HG02623 (cell line): ENCODE measurements around the gene TMEM260.
"Not testable (repeated sequence)": the region's sequence is repeated elsewhere in the genome, so short reads cannot be mapped to it uniquely, and the experiment has no call there.

Experiments
- ATAC-seq: cut with Tn5 transposase; IDR thresholded peaks from one replicate; pipeline ENCODE4 v1.9.1; 2021; ENCODE audit warnings: moderate library complexity; ENCODE audit not compliant: unreplicated experiment

TMEM260 gene

DNA sequence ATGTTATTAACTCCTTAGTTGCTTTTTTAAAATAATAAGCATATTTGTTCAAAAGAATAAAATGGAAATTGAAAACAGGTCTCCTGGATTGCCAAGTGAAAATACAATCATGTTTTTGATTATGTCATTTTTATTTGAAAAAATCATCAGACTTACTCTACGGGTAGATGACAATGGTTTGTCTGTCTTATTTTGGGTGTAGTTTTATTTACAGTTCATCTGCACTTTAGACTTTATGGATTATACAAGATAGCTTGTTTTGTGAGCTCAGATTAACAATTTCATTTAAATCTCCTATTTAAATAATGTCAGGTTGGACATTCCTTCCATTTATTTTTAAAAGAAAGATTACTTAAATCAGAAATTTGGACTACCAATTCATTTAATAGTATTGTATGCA is 14.8 kb downstream of the TMEM260 start:
- no peak for ATAC-seq

DNA sequence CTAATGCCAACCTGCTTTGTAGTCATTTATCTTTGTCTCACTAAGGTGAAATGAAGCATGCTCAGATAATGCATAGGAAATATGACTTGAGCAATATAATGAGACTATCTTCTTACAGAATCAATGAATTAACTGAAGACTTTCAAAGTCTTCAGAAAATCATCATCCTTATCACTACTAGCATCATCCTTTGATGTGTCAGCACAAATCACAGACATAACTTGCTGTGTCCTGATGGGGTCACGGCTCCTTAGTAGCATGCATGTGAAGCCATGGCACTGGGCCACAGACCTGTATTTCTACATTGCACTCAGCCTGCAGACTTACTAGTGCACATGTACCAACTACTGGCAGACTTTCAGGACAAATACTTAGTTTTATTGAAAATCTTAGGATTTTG is 18.9 kb downstream of the TMEM260 start:
- ATAC-seq = no peak

DNA sequence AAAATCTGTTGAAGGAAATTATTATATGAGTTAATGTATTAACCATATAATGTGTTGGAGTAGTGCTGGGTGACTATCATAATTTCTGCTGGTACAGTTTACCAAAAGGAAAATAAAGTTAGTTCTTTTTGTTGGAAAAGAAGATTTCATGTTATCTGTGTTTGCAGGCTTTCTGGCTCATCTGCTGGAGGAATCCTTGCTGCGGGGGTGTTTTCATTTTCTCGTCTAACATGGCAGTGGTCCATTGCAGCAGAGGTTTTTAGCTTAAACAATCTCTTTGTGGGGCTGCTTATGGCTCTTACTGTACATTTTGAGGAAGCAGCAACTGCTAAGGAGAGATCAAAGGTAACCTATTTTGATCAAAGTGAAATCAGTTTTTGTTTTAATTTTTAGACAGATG is 24.1 kb downstream of the TMEM260 start:
- no peak for ATAC-seq

DNA sequence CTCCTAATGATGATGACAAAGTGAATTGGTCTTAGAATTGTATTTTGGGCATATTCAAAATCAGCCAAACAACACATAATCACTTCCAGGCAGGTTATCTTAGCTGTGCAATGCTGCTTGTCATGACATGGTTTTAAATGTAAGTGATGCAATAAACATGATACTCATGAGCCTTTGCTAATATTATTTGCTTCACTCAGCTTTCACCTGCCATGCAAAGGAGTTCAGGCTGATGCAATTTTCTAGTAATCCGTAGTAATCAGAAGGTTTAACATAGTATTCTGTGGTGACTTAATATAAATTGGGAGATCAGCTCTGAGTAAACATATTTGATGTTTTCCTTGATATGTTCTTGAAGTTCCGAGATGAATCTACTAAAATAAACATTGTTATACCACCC is 29.1 kb downstream of the TMEM260 start:
- ATAC-seq = no peak

DNA sequence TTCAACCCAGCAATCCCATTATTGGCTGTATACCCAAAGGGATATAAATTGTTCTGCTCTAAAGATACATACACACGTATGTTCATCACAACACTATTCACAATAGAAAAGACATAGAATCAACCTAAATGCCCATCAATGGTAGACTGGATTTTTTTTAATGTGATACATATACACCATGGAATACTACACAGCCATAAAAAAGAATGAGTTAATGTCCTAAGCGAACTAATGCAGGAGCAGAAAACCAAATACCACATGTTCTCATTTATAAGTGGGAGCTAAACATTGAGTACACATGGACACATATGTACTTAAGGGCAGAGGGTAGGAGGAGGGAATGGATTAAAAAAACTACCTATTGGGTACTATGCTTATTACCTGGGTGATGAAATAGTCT is 32.1 kb downstream of the TMEM260 start:
- not testable (repeated sequence) for ATAC-seq

DNA sequence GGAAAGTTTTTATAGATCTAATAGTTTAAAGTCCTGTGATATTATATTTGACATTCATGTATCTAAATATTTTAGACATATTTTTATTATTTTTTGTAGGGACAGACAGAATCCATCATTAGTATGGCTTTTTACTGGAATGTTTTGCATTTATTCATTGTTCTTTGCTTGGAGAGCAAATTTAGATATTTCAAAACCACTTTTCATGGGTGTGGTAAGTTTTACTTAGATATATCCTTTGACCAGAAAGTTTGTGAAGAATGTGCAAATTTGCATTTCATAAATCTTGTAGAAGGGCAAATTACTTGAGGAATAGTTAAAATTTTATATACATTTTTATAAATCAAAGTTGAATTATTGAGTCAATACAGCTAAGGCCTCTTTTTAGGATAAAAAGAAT is 37.5 kb downstream of the TMEM260 start:
- no peak for ATAC-seq

DNA sequence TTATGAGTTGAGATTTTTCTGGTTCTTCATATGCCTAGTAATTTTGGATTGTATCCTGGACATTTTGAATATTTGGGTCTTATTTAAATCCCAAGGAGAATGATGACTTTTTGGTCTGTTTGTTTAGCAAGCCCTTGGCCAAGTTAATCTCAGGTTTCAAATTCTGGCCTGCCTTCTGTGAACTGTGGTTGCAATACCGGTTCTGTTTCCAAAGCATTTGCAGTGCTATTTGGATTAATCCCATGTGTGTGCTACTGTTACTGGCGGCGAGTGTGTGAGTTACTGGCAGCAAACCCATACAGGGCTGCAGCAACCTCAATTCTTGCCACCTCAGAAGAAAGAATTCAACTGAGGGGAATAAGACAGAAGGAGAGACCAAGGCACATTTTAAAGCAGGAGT is 51.1 kb downstream of the TMEM260 start:
- no peak for ATAC-seq

DNA sequence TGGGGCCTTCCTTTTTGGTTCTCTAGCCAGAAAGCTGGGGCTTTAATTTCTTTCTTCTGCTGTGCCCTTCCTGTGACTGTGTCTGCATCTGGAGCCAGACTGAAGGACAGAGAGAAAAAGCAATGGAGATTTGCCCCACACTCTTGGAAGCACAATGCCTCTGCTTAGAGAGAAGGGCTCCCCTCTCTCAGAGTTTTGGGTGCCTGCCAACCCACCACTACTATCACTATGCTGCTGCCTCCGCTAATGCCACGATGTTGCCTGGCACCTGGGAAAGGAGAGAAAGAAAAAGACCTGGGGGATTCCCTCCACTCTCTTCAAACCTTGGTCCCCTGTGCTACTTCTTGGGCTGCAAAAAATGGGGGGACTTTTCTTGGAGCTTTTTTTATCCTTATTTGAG is 52.6 kb downstream of the TMEM260 start:
- ATAC-seq = no peak

DNA sequence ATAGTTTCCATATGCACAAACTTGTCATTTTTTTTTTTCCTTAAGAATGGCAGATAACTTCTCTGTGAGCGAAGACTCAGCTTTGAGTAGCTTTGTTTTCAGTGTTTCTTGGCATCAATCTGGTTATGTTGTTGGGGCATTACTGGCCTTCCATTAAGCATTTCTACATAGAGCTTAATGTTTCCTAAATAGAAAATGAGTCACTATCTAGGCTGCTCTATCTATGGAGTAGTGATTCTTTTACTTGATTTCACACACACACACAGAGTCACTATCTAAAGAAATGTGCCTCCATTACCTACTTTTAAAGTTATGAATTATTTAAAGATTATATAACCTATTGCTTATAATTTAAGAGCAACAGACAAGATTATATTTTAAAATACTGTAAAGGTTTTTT is 53.9 kb downstream of the TMEM260 start:
- no peak for ATAC-seq

DNA sequence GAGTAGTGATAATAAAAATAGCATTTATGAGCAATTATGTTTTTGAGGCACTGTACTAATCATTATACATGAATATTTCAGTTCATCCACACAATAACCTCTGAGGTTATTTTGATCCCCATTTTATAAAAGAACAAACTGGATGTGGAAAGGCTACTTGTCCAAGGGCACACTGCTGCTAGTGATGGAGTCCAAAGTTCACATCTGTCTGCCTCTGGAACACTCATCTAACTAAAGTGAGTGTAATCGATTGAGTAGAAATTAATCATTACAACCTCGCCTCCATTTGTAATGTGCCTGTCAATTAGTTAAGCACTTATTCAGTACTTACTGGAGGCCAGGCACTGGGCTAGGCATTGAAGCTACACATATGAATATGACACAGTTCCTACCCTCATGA is 55.4 kb downstream of the TMEM260 start:
- no peak for ATAC-seq

DNA sequence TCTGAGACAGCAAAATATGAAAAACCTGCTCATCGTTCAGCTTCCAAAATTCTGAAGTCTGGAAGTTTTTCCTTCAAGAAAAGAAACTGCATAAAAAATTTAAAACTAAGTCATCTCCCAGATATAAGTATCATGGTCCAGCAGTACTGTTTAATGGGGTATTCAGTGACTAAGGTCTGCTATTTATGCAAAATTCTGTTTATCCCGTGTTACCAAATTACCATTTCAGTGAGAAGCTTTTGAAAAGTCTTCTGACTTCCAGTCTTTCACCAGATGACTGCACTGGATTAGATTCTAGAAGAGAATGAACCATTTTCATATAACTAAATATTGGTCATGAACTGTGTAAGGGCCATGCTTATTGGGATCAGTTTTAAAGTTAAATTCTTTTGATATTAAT is 67.9 kb downstream of the TMEM260 start:
- no peak for ATAC-seq

DNA sequence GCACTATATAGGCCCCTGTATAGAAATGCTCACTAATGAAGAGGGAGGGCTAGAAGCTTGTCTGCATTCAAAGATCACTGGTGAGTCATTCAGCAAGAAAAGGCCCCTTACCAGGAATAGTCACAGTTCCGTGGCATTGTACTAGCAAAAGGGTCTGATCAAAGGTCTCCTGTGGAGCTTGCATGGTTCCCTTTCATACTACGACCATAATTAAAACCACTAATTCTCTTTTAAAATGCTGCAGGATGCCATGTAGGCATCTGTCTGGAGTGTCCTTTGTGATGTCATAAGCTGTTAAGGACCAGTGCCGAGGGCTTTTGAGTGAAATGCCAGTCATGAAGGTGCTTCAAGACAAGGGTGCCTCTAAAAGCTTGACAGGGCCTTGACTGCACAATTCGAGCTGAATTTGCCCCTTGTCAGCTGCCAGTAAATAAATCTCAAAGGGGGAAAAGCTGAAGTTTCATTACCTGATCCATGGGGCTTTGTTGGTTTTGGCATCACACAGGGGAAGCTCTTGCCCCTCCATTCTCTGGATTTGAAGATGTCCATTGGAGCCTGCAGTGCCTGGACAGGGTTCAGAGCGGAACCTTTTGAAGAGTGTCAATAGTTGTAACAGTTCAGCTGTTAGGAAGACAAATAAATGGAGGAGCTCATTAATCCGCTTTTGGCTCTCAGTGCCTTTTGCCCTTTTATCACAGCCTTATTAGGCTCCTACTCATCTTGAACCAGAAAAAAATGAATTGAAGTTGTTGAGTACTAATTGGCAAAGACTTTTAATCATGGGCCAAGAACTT is 69.1 kb downstream of the TMEM260 start:
- no peak for ATAC-seq

DNA sequence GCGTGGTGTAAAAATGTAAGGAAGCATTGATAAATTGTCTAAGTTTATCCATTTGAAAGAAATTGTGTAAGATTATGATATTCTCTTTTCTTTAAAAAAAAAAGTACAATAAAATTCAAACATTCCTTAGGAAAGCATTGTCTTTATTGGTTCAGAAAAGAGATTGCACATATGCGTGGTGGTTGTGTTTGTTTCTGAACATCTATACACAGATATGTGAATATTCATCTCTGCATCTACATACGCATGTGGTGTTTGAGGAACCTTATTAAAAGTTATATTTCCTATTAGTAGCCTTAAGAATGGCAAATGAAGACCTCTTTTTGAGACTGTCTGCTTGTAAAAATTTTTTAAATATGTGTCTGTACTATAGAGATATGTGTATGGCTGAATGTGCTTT is 69.8 kb downstream of the TMEM260 start:
- ATAC-seq = no peak

DNA sequence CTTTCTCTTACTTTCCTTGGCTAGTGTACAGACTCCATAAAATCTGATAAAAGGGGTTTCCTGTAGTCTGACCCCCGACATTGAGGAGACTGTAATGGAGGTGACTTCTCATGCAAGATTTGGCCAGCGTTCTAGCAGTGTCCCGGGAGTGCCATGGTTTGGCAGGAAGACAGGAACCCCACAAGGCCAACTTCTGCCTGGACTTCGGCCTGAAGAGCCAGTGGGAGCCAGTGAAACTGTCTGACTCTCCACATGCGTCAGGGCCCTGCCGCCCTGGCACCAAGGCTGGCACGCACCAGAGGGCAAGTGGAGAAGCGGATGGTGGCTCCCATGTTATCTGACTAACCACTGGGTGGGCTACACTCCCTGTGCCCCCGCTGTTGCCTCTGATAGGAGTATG is 70.5 kb downstream of the TMEM260 start:
- ATAC-seq = no peak

DNA sequence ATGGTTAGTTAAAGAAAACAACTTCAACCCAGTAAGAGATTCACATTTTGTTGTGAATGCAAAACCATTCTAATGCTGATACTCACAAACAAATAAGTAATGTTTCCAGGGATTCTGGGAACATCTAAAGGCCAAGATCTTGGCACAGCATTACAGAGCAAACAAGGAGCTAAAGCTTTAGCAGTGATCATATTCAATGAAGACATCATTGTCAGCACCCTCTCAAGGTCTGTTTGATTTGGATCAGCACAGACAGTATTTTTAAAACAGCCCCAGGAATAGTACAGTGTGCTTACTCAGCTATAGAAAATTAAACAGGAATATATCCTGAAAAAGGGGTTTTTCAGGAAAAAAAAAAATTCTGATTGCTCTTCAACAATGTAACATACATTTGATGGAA is 71.4 kb downstream of the TMEM260 start:
- ATAC-seq = no peak

DNA sequence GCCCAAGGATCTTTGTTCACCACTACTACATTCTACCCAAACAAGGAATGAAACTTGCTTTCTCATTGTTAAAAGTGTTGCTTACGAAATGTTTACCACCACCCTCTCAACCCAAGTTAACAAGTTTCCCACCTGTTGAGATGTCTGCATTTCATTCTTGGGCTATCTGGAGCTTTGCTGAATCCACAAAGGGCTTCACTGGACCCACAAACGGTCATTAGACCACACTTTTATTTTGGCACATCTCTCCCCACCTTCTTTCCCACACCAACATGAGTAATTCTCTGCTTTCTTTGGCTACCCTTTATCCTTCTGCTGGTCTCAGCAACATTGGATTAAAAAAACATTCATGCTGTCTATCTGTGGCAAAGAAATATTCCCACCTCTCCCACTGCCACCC is 78.0 kb downstream of the TMEM260 start:
- no peak for ATAC-seq

DNA sequence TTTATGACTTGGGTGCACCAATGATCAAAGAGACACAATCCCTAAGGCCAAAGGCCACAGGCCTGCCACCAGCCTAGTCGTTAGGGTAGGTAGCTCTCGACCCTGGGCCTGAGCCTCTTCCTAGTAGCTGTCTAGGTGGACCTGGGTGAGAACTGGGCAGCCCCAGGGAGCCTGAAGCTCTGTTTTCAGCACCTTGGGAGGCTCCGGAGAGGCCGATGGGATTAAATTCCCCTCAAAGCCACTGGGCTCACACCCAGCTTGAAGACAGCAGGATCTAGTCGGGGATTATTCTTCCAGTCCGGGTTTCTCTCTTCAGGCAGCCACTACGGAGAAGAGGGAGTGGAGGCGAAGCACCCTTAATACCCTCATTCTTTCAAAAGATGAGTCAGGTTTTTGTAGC is 79.8 kb downstream of the TMEM260 start:
- no peak for ATAC-seq

DNA sequence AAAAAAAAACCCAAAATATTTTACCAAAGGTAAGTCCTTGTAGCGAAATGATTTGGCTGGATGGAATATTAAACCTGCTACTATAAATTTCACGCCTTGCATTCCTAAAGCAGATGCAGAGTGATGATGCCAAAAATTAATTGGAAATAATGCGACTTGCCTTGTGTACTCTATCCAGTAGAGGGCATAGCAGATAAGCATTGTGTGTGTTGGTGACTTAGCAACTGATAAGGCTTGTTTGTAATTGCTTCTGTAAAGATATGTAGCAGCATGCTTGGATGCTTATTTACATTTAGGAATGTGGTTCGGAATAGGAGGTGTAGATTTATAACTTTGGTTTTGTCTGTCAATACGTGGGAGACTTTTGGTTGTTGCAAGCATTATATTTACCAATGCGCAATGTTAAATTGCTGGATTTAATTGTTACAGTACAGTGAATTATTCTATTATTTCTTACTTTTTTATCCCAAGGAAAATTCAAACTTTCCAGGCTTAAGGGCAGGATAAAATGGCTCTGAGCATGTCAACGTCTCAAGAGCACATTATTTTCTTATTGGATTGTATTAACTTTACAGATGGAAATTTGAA is 80.5 kb downstream of the TMEM260 start:
- ATAC-seq = no peak

DNA sequence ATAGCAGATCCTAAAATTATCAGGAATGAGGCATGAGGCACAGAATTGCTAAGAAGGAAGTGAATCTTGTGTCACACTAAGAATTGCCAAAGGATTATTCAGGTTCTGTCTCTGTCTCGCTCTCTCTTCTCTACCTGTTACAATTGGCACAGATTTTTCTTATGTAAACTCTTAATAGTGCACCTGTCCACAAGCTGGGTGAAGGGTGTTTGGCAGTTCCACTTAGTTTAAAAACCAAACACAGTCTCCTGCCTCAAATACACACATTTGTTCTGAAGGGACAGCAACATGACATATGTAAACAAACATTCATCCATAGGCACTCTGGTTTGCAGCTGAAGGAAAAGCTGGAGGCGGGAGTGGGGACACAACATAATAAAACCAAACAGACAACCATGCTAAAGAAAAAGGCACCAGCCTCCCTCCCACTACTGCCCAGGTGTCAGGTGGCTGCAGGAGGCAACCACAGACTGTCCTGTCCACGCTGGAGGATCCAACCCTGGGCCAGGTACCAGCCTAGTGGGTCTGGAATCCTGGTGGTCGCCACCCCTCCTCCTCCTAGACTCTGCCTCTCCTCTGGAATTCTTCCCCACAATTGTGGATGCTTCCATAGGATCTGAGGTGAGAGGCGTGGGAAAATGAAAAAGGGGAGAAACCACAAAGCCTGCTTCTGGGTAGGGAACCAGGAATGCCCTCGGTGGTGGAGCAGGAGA is 81.2 kb downstream of the TMEM260 start:
- no peak for ATAC-seq

DNA sequence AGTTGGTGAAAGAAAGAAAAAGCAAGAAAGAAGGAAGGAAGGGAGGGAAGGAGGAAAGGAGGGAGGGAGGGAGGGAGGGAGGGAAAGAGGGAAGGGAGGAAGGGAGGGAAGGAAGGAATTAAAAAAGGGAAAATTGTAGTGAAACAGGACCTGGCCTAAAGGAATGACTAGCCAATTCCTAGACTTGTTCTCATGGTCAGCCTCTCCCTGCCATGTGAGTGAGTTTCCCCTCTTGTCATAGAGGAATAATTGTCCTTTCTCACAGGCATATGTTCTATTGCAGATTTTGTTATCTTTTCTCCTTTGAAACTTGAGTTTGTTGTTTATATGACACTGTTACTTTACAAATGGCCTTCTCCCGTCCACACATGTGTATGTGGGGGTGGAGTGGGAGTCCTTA is 81.9 kb downstream of the TMEM260 start:
- ATAC-seq = no peak

DNA sequence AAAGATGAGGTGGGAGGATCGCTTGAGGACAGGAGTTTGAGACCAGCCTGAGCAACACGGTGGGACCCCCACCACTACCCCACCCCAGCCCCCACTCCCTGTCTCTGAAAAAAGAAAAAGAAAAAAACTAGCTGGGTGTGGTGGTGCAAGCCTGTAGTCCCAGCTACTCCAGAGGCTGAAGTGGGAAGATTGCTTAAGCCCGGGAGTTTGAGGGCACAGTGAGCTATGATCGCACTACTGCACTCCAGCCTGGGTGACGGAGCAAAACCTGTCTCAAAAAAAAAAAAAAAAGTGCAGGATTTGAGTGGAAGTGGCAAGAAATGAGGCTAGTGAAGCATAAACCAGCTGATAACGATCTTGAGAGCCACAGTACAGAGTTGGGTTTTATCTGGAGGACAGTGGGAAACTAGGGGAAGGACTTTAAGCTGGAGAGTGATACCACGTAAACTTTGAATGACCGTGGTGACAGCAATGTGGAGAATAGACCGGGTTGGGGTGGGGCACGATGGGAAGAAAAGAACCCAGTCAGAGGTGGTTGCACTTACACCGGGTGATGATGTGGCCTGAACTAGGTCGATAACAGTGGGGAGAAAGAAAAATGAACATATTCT is 85.3 kb downstream of the TMEM260 start:
- ATAC-seq = no peak

DNA sequence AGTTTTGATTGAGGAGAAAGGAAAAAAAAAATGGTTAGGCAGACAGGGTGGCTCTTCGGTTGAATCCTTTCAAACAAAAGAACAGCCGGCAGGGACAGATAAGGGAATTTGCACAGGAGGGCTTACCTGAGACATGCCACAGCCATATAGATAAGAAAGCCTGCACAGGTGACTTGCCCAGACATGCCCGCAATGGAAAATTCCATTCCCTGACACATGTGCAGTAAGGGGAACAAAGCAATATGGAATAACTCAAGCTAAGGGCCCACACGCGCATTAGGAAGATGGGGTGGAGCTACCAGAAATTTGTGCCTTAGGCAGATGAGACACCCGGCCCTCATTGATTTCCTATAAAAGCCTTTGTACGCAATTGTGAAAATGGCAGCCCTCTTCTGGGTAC is 86.7 kb downstream of the TMEM260 start:
- ATAC-seq = no peak
